Breast epithelium (tissue), 4 donors: ENCODE results near the gene TAF6L. TPM values are rescaled to one million over a fixed set of nuclear protein-coding genes. Genes with fewer than 3 reads are reported as not detected.

Experiments used
- DNase-seq, 2 donors: peaks; one replicate each; pipeline ENCODE4 v3.0.0-alpha.2; 2019; ENCODE audit warnings: low spot score in 2 of 2
- H3K27ac ChIP-seq, 2 donors: fragments of 200-600 bp; sonication (generic) in 1 of 2; one replicate each; pipeline ENCODE4 v1.5.1; 2016 to 2019; ENCODE audit warnings: mild to moderate bottlenecking in 1 of 2
- H3K27me3 ChIP-seq, 2 donors: fragments of 200-600 bp; sonication (generic) in 1 of 2; one replicate each; pipeline versions ENCODE4 v1.5.1 to v1.6.0; 2017 to 2019; ENCODE audit warnings: control low read depth in 1 of 2, mild to moderate bottlenecking in 1 of 2
- H3K36me3 ChIP-seq: fragments of 200-600 bp; one replicate; pipeline ENCODE4 v1.5.1; 2019
- H3K4me1 ChIP-seq, 2 donors: fragments of 200-600 bp; sonication (generic); one replicate each; pipeline ENCODE4 v1.5.1; 2016 to 2019; ENCODE audit warnings: control low read depth in 1 of 2
- H3K4me3 ChIP-seq, 3 donors: fragments of 200-600 bp; sonication (generic); 1 replicate in 2 of 3; 2 replicates in 1 of 3; pipeline ENCODE4 v1.5.1; 2016 to 2019; ENCODE audit warnings: mild to moderate bottlenecking in 3 of 3, moderate library complexity in 2 of 3
- H3K9me3 ChIP-seq, 2 donors: fragments of 200-600 bp; sonication (generic) in 1 of 2; one replicate each; pipeline ENCODE4 v1.5.1; 2016 to 2019; ENCODE audit warnings: control low read depth in 1 of 2
- CTCF ChIP-seq, 3 donors: fragments of 450-650 bp; IDR thresholded peaks; one replicate each; pipeline ENCODE4 v1.5.1; 2016 to 2017; ENCODE audit warnings: antibody characterized with exemption in 3 of 3, mild to moderate bottlenecking in 3 of 3, moderate library complexity in 3 of 3
- POLR2A ChIP-seq: fragments of 450-650 bp; IDR thresholded peaks from one replicate; pipeline ENCODE4 v1.6.1; 2016; ENCODE audit warnings: antibody characterized with exemption, mild to moderate bottlenecking, moderate library complexity
- POLR2AphosphoS5 ChIP-seq, 3 donors: sonication (generic); formaldehyde crosslinking; IDR thresholded peaks; one replicate each; pipeline ENCODE4 v1.6.1; 2017; ENCODE audit warnings: antibody characterized with exemption in 3 of 3
- intact Hi-C: fragments of 100-400 bp; cut with DNase I; formaldehyde crosslinking; loops from one replicate; pipeline ENCODE4 v1.15.1; 2023; ENCODE audit warnings: low total_unique reads
- total RNA-seq, 3 donors: library from RNA; depleted of rRNA; stranded (reverse); fragments of >200 nt; gene quantifications; one replicate each; pipeline ENCODE4 v1.1.0, GENCODE V29; 2016

Gene TAF6L
- total RNA-seq, 3 donors from 2014 or later: 14.1 to 20.8 (median 20.5) TPM

GRCh38 chr11:62832336-62833234, 61.4 kb downstream of the TAF6L start, which contains the start of gene TEX54:
Gene TEX54 (minus strand): TSS chr11:62832841.
- H3K27ac ChIP-seq: peak within 1 kb of the TSS; percentile 98

GRCh38 chr11:62835336-62835735, 64.1 kb downstream of the TAF6L start:
- Histone ChIP-seq H3K9me3 (no peaks in the 10 kb centered on the region), H3K27me3 (no peaks in the 10 kb centered on the region), H3K36me3 (no peaks in the 10 kb centered on the region), H3K4me3 (no peak overlapping the region), H3K4me1 (peaks cover 4 to 13% of the 10 kb centered on the region in 2 donors), H3K27ac (no peak overlapping the region)
- no peak for DNase-seq
- TF ChIP-seq POLR2A (no peak), POLR2AphosphoS5 (IDR thresholded peaks at IDR 0.05) (no peak), CTCF (IDR thresholded peaks at IDR 0.05) (no peak)
- intact Hi-C loops: loop anchor here (10.0 kb wide), 1 partner anchor 51 kb away; the partner anchor contains the start of gene TMEM179B

More at GRCh38 chr11:62832336-62833234, 61.4 kb downstream of the TAF6L start, which contains the start of gene TEX54:
- TF ChIP-seq CTCF (IDR thresholded peaks at IDR 0.05): no peak
- no peak for TF ChIP-seq POLR2AphosphoS5 (IDR thresholded peaks at IDR 0.05)
- TF ChIP-seq POLR2A: no peak
- Histone ChIP-seq H3K27me3 (no peaks in the 10 kb centered on the region), H3K36me3 (no peaks in the 10 kb centered on the region), H3K9me3 (no peaks in the 10 kb centered on the region), H3K4me1 (peaks cover 4 to 6% of the 10 kb centered on the region in 2 donors), H3K4me3 (peak within 1 kb of the TSS; percentile 74 to 92 (median 88))
- intact Hi-C loops: loop anchor here (10.0 kb wide), 1 partner anchor 48 kb away; the partner anchor contains the start of gene TMEM179B
- DNase-seq: peak; percentile 59 to 64

Other genes with a start within 250 kb of the TAF6L start
- gene AHNAK, start 224.6 kb upstream of the TAF6L start, total RNA-seq: 1,000 to 10,000 TPM in 2 of 3 donors, 100 to 1,000 TPM in 1; 636 to 1,393 (median 1,040) TPM
- 1,000 to 10,000 TPM; 1,312 to 1,961 (median 1,794) TPM for gene EEF1G, start 197.5 kb upstream of the TAF6L start, total RNA-seq
- 10 to 100 TPM in 2 of 3 donors, 1 to 10 TPM in 1; 7.7 to 12.1 (median 10.7) TPM for gene TUT1, start 179.9 kb upstream of the TAF6L start, total RNA-seq
- 10 to 100 TPM; 61.3 to 92.8 (median 85.5) TPM for gene MTA2, start 169.5 kb upstream of the TAF6L start, total RNA-seq
- gene EML3, start 158.6 kb upstream of the TAF6L start, total RNA-seq: 10 to 100 TPM; 34.7 to 58.7 (median 35.7) TPM
- gene ROM1, start 158.1 kb upstream of the TAF6L start, total RNA-seq: 10 to 100 TPM in 2 of 3 donors, 1 to 10 TPM in 1; 8.5 to 11.5 (median 11.0) TPM
- 10 to 100 TPM; 19.0 to 38.0 (median 29.6) TPM for gene B3GAT3, start 149.4 kb upstream of the TAF6L start, total RNA-seq
- 100 to 1,000 TPM; 114 to 116 (median 116) TPM for gene GANAB, start 124.8 kb upstream of the TAF6L start, total RNA-seq
- gene INTS5, start 118.1 kb upstream of the TAF6L start, total RNA-seq: 10 to 100 TPM; 14.6 to 19.0 (median 18.4) TPM
- gene C11orf98, start 106.2 kb upstream of the TAF6L start, total RNA-seq: 10 to 100 TPM; 22.9 to 42.9 (median 25.2) TPM
- 10 to 100 TPM in 1 of 3 donors, 1 to 10 TPM in 2; 5.4 to 16.1 (median 5.8) TPM for gene CSKMT, start 106.1 kb upstream of the TAF6L start, total RNA-seq
- 1 to 10 TPM; 7.4 to 9.8 (median 8.3) TPM for gene UQCC3, start 99.7 kb upstream of the TAF6L start, total RNA-seq
- 1 to 10 TPM; 4.3 to 6.0 (median 5.6) TPM for gene LBHD1, start 99.1 kb upstream of the TAF6L start, total RNA-seq
- 100 to 1,000 TPM; 204 to 248 (median 239) TPM for gene UBXN1, start 92.3 kb upstream of the TAF6L start, total RNA-seq
- gene LRRN4CL, start 81.9 kb upstream of the TAF6L start, total RNA-seq: 10 to 100 TPM in 2 of 3 donors, 1 to 10 TPM in 1; 9.8 to 15.1 (median 13.6) TPM
- 10 to 100 TPM; 40.2 to 58.4 (median 54.1) TPM for gene BSCL2, start 64.0 kb upstream of the TAF6L start, total RNA-seq
- gene GNG3, start 63.7 kb upstream of the TAF6L start, total RNA-seq: not detected
- gene HNRNPUL2, start 43.9 kb upstream of the TAF6L start, total RNA-seq: 10 to 100 TPM; 22.3 to 24.5 (median 23.6) TPM
- gene TTC9C, start 42.9 kb upstream of the TAF6L start, total RNA-seq: 10 to 100 TPM; 19.2 to 26.2 (median 25.8) TPM
- gene ZBTB3, start 17.2 kb upstream of the TAF6L start, total RNA-seq: 1 to 10 TPM; 5.9 to 9.7 (median 9.0) TPM
- 10 to 100 TPM; 54.2 to 80.6 (median 65.5) TPM for gene POLR2G, start 9.8 kb upstream of the TAF6L start, total RNA-seq
- 10 to 100 TPM; 61.4 to 66.9 (median 64.9) TPM for gene TMEM179B, start 16.0 kb downstream of the TAF6L start, total RNA-seq
- 10 to 100 TPM; 26.9 to 34.1 (median 29.8) TPM for gene TMEM223, start 20.6 kb downstream of the TAF6L start, total RNA-seq
- 10 to 100 TPM; 74.9 to 89.3 (median 76.4) TPM for gene NXF1, start 34.0 kb downstream of the TAF6L start, total RNA-seq
- 10 to 100 TPM; 30.8 to 42.3 (median 34.2) TPM for gene STX5, start 60.7 kb downstream of the TAF6L start, total RNA-seq
- gene TEX54, start 61.4 kb downstream of the TAF6L start, total RNA-seq: 1 to 10 TPM in 1 of 3 donors, not detected in 2; 1.6 TPM
- 10 to 100 TPM; 46.6 to 62.6 (median 48.7) TPM for gene WDR74, start 68.2 kb downstream of the TAF6L start, total RNA-seq
- gene SLC3A2, start 109.5 kb downstream of the TAF6L start, total RNA-seq: 100 to 1,000 TPM; 147 to 214 (median 171) TPM
- 1 to 10 TPM in 1 of 3 donors, under 1 TPM in 1, not detected in 1; 0.88 to 1.3 TPM for gene CHRM1, start 150.0 kb downstream of the TAF6L start, total RNA-seq
- gene SLC22A6, start 213.6 kb downstream of the TAF6L start, total RNA-seq: not detected
- gene SLC22A8, start 244.4 kb downstream of the TAF6L start, total RNA-seq: not detected